NK-92 (cell line): Measurements from ENCODE around the gene PAFAH2.

ENCODE experiments used
- DNase-seq: peaks from one replicate; lab custom pipeline; 2025; ENCODE audit not compliant: unreplicated experiment; lab: John Stamatoyannopoulos, UW

PAFAH2 gene

GRCh38 chr1:25997828-25998761 is at the start of gene PAFAH2:
Gene PAFAH2, minus strand, starts transcription at chr1:25998063. Its CDS starts 7,247 bp downstream, at chr1:25990816.
- DNase-seq = peak; percentile 87

GRCh38 chr1:26047278-26047874 is 49.5 kb upstream of the PAFAH2 start:
- no peak for DNase-seq

GRCh38 chr1:26046246-26047095 is 48.6 kb upstream of the PAFAH2 start:
- no peak for DNase-seq

GRCh38 chr1:26045722-26046245 is 47.9 kb upstream of the PAFAH2 start, which contains the start of gene SLC30A2:
Gene SLC30A2, minus strand, starts transcription at chr1:26046118. Its CDS starts 222 bp downstream, at chr1:26045896.
- no peak for DNase-seq

GRCh38 chr1:26044971-26045721 is 47.3 kb upstream of the PAFAH2 start:
- DNase-seq = no peak

GRCh38 chr1:26044414-26044813 is 46.6 kb upstream of the PAFAH2 start:
- no peak for DNase-seq

- DNase-seq = no peak
Observed at GRCh38 chr1:26043765-26044164, 45.9 kb upstream of the PAFAH2 start.

GRCh38 chr1:26041978-26042377 is 44.1 kb upstream of the PAFAH2 start:
- no peak for DNase-seq

GRCh38 chr1:26041401-26041800 is 43.5 kb upstream of the PAFAH2 start:
- DNase-seq = no peak

GRCh38 chr1:26038904-26039303 is 41.0 kb upstream of the PAFAH2 start:
- DNase-seq = no peak

- no peak for DNase-seq
Observed at GRCh38 chr1:26038477-26038876, 40.6 kb upstream of the PAFAH2 start.

- no peak for DNase-seq
Observed at GRCh38 chr1:26037904-26038303, 40.0 kb upstream of the PAFAH2 start.

GRCh38 chr1:26036756-26037281 is 39.0 kb upstream of the PAFAH2 start:
- DNase-seq = no peak

GRCh38 chr1:26035959-26036755 is 38.3 kb upstream of the PAFAH2 start:
- no peak for DNase-seq

GRCh38 chr1:26035203-26035958 is 37.5 kb upstream of the PAFAH2 start:
- peak; percentile 39 for DNase-seq

GRCh38 chr1:26034504-26035202 is 36.8 kb upstream of the PAFAH2 start:
- DNase-seq = no peak

- no peak for DNase-seq
Observed at GRCh38 chr1:26032656-26033357, 34.9 kb upstream of the PAFAH2 start.
